ENCODE measurements around the gene NCCRP1. TPM values are rescaled to one million over a fixed set of nuclear protein-coding genes. Genes with fewer than 3 reads are reported as not detected.

The NCCRP1 gene
- total RNA-seq, 1 experiment from 2014 or later = 0.46 TPM

DNA sequence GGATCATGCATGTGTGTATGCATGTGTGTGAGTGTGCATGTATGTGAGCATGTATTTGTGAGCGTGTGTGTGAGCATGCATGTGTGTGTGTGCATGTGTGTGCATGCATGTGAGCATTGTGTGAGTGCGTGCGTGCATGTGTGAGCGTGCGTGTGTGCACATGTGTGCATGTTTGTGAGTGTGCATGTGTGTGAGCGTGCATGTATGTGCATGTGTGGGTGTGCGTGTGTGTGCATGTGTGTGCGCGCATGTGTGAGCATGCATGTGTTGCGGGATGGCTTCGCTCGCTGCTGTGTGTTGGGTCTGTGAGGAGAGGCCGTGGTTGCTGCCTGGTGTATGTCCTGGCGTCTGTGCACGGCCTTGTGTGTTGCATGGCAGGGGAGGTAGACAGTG, 38.8 kb upstream of the NCCRP1 start:
- no peak for ATAC-seq
- ChIA-PET POLR2A (no interaction called here), CTCF (interaction anchor here (0.6 kb wide), 1 partner anchor 766 kb away, joined by 4 read pairs; no protein-coding TSS in a partner anchor)
- BruUV-seq (replicated peaks) = no TSS peak
- no peak for DNase-seq (ENCODE audit: low read depth, low spot score)
- Histone ChIP-seq H3K27me3 (ENCODE audit: control insufficient read depth, insufficient read depth, low read length) (no peaks in the 10 kb centered on the region), H3K4me1 (ENCODE audit: control insufficient read depth, insufficient read depth, low read length) (peaks cover 62% of the 10 kb centered on the region), H3K9me3 (ENCODE audit: control insufficient read depth, insufficient read depth, low read depth, low read length) (no peaks in the 10 kb centered on the region), H3K27ac (ENCODE audit: low read length) (no peak overlapping the region), H3K36me3 (ENCODE audit: control insufficient read depth, insufficient read depth, low read length) (no peaks in the 10 kb centered on the region), H3K4me3 (ENCODE audit: low read depth in 2 of 2, low read length in 2 of 2) (no peak overlapping the region)
- intact Hi-C loops (cut with micrococcal nuclease; ENCODE audit: unreplicated experiment) (no loop called here), in situ Hi-C loops (cut with HindIII; ENCODE audit: low pct_unique_long_range_greater_than_20kb, low sequenced_read_pairs) (no loop called here)
- TF ChIP-seq, protein P1, sequence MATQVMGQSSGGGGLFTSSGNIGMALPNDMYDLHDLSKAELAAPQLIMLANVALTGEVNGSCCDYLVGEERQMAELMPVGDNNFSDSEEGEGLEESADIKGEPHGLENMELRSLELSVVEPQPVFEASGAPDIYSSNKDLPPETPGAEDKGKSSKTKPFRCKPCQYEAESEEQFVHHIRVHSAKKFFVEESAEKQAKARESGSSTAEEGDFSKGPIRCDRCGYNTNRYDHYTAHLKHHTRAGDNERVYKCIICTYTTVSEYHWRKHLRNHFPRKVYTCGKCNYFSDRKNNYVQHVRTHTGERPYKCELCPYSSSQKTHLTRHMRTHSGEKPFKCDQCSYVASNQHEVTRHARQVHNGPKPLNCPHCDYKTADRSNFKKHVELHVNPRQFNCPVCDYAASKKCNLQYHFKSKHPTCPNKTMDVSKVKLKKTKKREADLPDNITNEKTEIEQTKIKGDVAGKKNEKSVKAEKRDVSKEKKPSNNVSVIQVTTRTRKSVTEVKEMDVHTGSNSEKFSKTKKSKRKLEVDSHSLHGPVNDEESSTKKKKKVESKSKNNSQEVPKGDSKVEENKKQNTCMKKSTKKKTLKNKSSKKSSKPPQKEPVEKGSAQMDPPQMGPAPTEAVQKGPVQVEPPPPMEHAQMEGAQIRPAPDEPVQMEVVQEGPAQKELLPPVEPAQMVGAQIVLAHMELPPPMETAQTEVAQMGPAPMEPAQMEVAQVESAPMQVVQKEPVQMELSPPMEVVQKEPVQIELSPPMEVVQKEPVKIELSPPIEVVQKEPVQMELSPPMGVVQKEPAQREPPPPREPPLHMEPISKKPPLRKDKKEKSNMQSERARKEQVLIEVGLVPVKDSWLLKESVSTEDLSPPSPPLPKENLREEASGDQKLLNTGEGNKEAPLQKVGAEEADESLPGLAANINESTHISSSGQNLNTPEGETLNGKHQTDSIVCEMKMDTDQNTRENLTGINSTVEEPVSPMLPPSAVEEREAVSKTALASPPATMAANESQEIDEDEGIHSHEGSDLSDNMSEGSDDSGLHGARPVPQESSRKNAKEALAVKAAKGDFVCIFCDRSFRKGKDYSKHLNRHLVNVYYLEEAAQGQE (IDR thresholded peaks at IDR 0.05; ENCODE audit: insufficient read depth in 1 of 2, low read depth in 2 of 2, low read length in 1 of 2) = no peak
- TF ChIP-seq POLR2AphosphoS5 (IDR thresholded peaks at IDR 0.05; ENCODE audit: low read depth, low read length) (0 out of 2 replicates have a peak, but pooled peaks have one; percentile 24), TCF7L2 (IDR thresholded peaks at IDR 0.05; ENCODE audit: low read depth, low read length) (no peak)

DNA sequence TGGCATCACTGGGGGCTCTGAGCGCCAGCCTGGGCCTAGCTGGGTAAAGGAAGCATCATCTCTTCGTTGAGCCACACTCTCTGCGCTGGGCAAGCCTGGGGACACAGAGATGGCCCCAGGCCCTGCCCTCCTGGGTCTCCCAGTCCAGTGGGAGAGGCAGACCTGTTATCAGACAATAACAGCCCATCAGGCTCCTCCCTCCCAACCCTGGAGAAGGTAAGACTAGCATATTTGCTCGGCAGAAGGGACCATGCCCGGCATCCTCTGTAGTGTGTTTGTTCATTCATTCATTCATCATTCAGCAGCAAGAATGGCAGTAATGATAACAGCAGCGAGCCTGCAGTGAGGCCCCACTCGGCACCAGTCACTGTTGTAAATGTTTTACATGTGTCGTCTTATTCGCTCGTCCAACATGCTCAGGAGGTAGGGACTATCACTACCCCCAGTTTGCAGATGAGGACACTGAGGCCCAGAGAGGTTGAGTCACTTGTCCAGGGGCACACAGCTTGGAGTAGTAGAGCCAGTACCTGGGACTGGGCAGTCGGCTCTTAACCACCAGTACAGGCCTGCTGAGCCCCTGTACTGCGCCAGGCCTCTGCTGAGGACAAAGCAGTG, 38.0 kb upstream of the NCCRP1 start:
- in situ Hi-C loops (cut with HindIII; ENCODE audit: low pct_unique_long_range_greater_than_20kb, low sequenced_read_pairs) = no loop called here
- no peaks in the 10 kb centered on the region for H3K9me3 ChIP-seq (ENCODE audit: control insufficient read depth, insufficient read depth, low read depth, low read length)
- no peak overlapping the region for H3K27ac ChIP-seq (ENCODE audit: low read length)
- DNase-seq (ENCODE audit: low read depth, low spot score) (no peak), ATAC-seq (no peak)
- H3K4me1 ChIP-seq (ENCODE audit: control insufficient read depth, insufficient read depth, low read length) = peaks cover 62% of the 10 kb centered on the region
- BruUV-seq (replicated peaks) = no TSS peak
- no peaks in the 10 kb centered on the region for H3K27me3 ChIP-seq (ENCODE audit: control insufficient read depth, insufficient read depth, low read length)
- ChIA-PET CTCF (interaction anchor here (0.7 kb wide), 1 partner anchor 47 kb away, joined by 3 read pairs; no protein-coding TSS in a partner anchor), POLR2A (no interaction called here)
- no peak for TF ChIP-seq TCF7L2 (IDR thresholded peaks at IDR 0.05; ENCODE audit: low read depth, low read length)
- TF ChIP-seq, protein P1 (IDR thresholded peaks at IDR 0.05; ENCODE audit: insufficient read depth in 1 of 2, low read depth in 2 of 2, low read length in 1 of 2) = no peak
- no peak for TF ChIP-seq POLR2AphosphoS5 (IDR thresholded peaks at IDR 0.05; ENCODE audit: low read depth, low read length)
- no peak for TF ChIP-seq SIN3A (IDR thresholded peaks at IDR 0.05; ENCODE audit: borderline replicate concordance, insufficient read depth, low read depth, low read length)
- TF ChIP-seq, protein P2, sequence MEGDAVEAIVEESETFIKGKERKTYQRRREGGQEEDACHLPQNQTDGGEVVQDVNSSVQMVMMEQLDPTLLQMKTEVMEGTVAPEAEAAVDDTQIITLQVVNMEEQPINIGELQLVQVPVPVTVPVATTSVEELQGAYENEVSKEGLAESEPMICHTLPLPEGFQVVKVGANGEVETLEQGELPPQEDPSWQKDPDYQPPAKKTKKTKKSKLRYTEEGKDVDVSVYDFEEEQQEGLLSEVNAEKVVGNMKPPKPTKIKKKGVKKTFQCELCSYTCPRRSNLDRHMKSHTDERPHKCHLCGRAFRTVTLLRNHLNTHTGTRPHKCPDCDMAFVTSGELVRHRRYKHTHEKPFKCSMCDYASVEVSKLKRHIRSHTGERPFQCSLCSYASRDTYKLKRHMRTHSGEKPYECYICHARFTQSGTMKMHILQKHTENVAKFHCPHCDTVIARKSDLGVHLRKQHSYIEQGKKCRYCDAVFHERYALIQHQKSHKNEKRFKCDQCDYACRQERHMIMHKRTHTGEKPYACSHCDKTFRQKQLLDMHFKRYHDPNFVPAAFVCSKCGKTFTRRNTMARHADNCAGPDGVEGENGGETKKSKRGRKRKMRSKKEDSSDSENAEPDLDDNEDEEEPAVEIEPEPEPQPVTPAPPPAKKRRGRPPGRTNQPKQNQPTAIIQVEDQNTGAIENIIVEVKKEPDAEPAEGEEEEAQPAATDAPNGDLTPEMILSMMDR (IDR thresholded peaks at IDR 0.05) = no peak
- no peak overlapping the region for H3K4me3 ChIP-seq (ENCODE audit: low read depth in 2 of 2, low read length in 2 of 2)
- intact Hi-C loops (cut with micrococcal nuclease; ENCODE audit: unreplicated experiment) = no loop called here
- no peaks in the 10 kb centered on the region for H3K36me3 ChIP-seq (ENCODE audit: control insufficient read depth, insufficient read depth, low read length)

All from Panc1 (cell line).